ENCODE data around the gene EEF2KMT. TPM values are rescaled to one million over a fixed set of nuclear protein-coding genes. Genes with fewer than 3 reads are reported as not detected.
"Not testable (repeated sequence)": the region's sequence is repeated elsewhere in the genome, so short reads cannot be mapped to it uniquely, and the experiment has no call there.

Gene EEF2KMT
- total and polyA plus RNA-seq, 2 donors (not counting 1 experiment from before 2014, with no cell fraction given) = 5.4 to 7.9 TPM

GRCh38 chr16:5097061-5097469, 530 bp downstream of the EEF2KMT start:
- not testable (repeated sequence) for H3K9me3 ChIP-seq (ENCODE audit: control insufficient read depth, insufficient read depth, low read depth, low read length); H3K36me3 ChIP-seq (ENCODE audit: control insufficient read depth, insufficient read depth, low read length); H4K20me1 ChIP-seq (ENCODE audit: control insufficient read depth, extremely low read depth, insufficient read depth, low read length); H3K27me3 ChIP-seq (ENCODE audit: control insufficient read depth, insufficient read depth, low read length); H3K4me1 ChIP-seq (ENCODE audit: control insufficient read depth, extremely low read depth, insufficient read depth, low read length); H3K79me2 ChIP-seq (ENCODE audit: control insufficient read depth, insufficient read depth, low read length)
- peak overlapping the region; percentile 86 for H3K9ac ChIP-seq (ENCODE audit: insufficient read depth, low read length)
- H2AFZ ChIP-seq (ENCODE audit: low read length) = peak overlapping the region; percentile 82
- H3K4me2 ChIP-seq (ENCODE audit: extremely low read depth, insufficient read depth, low read length) = peak overlapping the region; percentile 95
- DNase-seq (ENCODE audit: low read depth in 2 of 2) = peak in 1 of 2 donors; percentile 17
- peak overlapping the region; percentile 79 for H3K27ac ChIP-seq (ENCODE audit: insufficient read depth, low read length)
- H3K4me3 ChIP-seq (replicated peaks in 1 of 4; ENCODE audit: control extremely low read depth in 1 of 4, insufficient read depth in 1 of 4, low read depth in 3 of 4, low read length in 4 of 4) = peak overlapping the region; percentile 49 to 70 (median 61)

GRCh38 chr16:5096437-5097060, 1.0 kb downstream of the EEF2KMT start:
- peak in 1 of 2 donors; percentile 15 for DNase-seq (ENCODE audit: low read depth in 2 of 2)
- not testable (repeated sequence) for H4K20me1 ChIP-seq (ENCODE audit: control insufficient read depth, extremely low read depth, insufficient read depth, low read length); H2AFZ ChIP-seq (ENCODE audit: low read length); H3K9me3 ChIP-seq (ENCODE audit: control insufficient read depth, insufficient read depth, low read depth, low read length); H3K79me2 ChIP-seq (ENCODE audit: control insufficient read depth, insufficient read depth, low read length); H3K36me3 ChIP-seq (ENCODE audit: control insufficient read depth, insufficient read depth, low read length); H3K27me3 ChIP-seq (ENCODE audit: control insufficient read depth, insufficient read depth, low read length); H3K4me1 ChIP-seq (ENCODE audit: control insufficient read depth, extremely low read depth, insufficient read depth, low read length)
- peak overlapping the region; percentile 49 to 70 (median 61) for H3K4me3 ChIP-seq (replicated peaks in 1 of 4; ENCODE audit: control extremely low read depth in 1 of 4, insufficient read depth in 1 of 4, low read depth in 3 of 4, low read length in 4 of 4)
- peak overlapping the region; percentile 79 for H3K27ac ChIP-seq (ENCODE audit: insufficient read depth, low read length)
- peak overlapping the region; percentile 86 for H3K9ac ChIP-seq (ENCODE audit: insufficient read depth, low read length)
- peak overlapping the region; percentile 95 for H3K4me2 ChIP-seq (ENCODE audit: extremely low read depth, insufficient read depth, low read length)

- not testable (repeated sequence) for H3K4me2 ChIP-seq (ENCODE audit: extremely low read depth, insufficient read depth, low read length); H3K27ac ChIP-seq (ENCODE audit: insufficient read depth, low read length); H2AFZ ChIP-seq (ENCODE audit: low read length); DNase-seq (ENCODE audit: low read depth in 2 of 2); H3K79me2 ChIP-seq (ENCODE audit: control insufficient read depth, insufficient read depth, low read length); H3K36me3 ChIP-seq (ENCODE audit: control insufficient read depth, insufficient read depth, low read length); H3K27me3 ChIP-seq (ENCODE audit: control insufficient read depth, insufficient read depth, low read length); H3K9ac ChIP-seq (ENCODE audit: insufficient read depth, low read length); H4K20me1 ChIP-seq (ENCODE audit: control insufficient read depth, extremely low read depth, insufficient read depth, low read length); H3K4me1 ChIP-seq (ENCODE audit: control insufficient read depth, extremely low read depth, insufficient read depth, low read length); H3K4me3 ChIP-seq (replicated peaks in 1 of 4; ENCODE audit: control extremely low read depth in 1 of 4, insufficient read depth in 1 of 4, low read depth in 3 of 4, low read length in 4 of 4); H3K9me3 ChIP-seq (ENCODE audit: control insufficient read depth, insufficient read depth, low read depth, low read length)
Measured at GRCh38 chr16:5095145-5095830, 2.3 kb downstream of the EEF2KMT start.

- not testable (repeated sequence) for H3K79me2 ChIP-seq (ENCODE audit: control insufficient read depth, insufficient read depth, low read length); H3K4me1 ChIP-seq (ENCODE audit: control insufficient read depth, extremely low read depth, insufficient read depth, low read length); DNase-seq (ENCODE audit: low read depth in 2 of 2); H3K4me2 ChIP-seq (ENCODE audit: extremely low read depth, insufficient read depth, low read length); H3K27me3 ChIP-seq (ENCODE audit: control insufficient read depth, insufficient read depth, low read length); H3K36me3 ChIP-seq (ENCODE audit: control insufficient read depth, insufficient read depth, low read length); H3K9ac ChIP-seq (ENCODE audit: insufficient read depth, low read length); H2AFZ ChIP-seq (ENCODE audit: low read length); H3K27ac ChIP-seq (ENCODE audit: insufficient read depth, low read length); H3K4me3 ChIP-seq (replicated peaks in 1 of 4; ENCODE audit: control extremely low read depth in 1 of 4, insufficient read depth in 1 of 4, low read depth in 3 of 4, low read length in 4 of 4); H3K9me3 ChIP-seq (ENCODE audit: control insufficient read depth, insufficient read depth, low read depth, low read length); H4K20me1 ChIP-seq (ENCODE audit: control insufficient read depth, extremely low read depth, insufficient read depth, low read length)
Measured at GRCh38 chr16:5093746-5094145, 3.8 kb downstream of the EEF2KMT start.

GRCh38 chr16:5093081-5093480, 4.5 kb downstream of the EEF2KMT start:
- H3K79me2 ChIP-seq (ENCODE audit: control insufficient read depth, insufficient read depth, low read length); H2AFZ ChIP-seq (ENCODE audit: low read length); H3K27ac ChIP-seq (ENCODE audit: insufficient read depth, low read length); H3K9ac ChIP-seq (ENCODE audit: insufficient read depth, low read length); H3K9me3 ChIP-seq (ENCODE audit: control insufficient read depth, insufficient read depth, low read depth, low read length); H4K20me1 ChIP-seq (ENCODE audit: control insufficient read depth, extremely low read depth, insufficient read depth, low read length); H3K36me3 ChIP-seq (ENCODE audit: control insufficient read depth, insufficient read depth, low read length); H3K27me3 ChIP-seq (ENCODE audit: control insufficient read depth, insufficient read depth, low read length); H3K4me1 ChIP-seq (ENCODE audit: control insufficient read depth, extremely low read depth, insufficient read depth, low read length); H3K4me2 ChIP-seq (ENCODE audit: extremely low read depth, insufficient read depth, low read length); H3K4me3 ChIP-seq (replicated peaks in 1 of 4; ENCODE audit: control extremely low read depth in 1 of 4, insufficient read depth in 1 of 4, low read depth in 3 of 4, low read length in 4 of 4); DNase-seq (ENCODE audit: low read depth in 2 of 2): not testable (repeated sequence)

- H3K9me3 ChIP-seq (ENCODE audit: control insufficient read depth, insufficient read depth, low read depth, low read length); H4K20me1 ChIP-seq (ENCODE audit: control insufficient read depth, extremely low read depth, insufficient read depth, low read length); H3K4me1 ChIP-seq (ENCODE audit: control insufficient read depth, extremely low read depth, insufficient read depth, low read length); H2AFZ ChIP-seq (ENCODE audit: low read length); H3K79me2 ChIP-seq (ENCODE audit: control insufficient read depth, insufficient read depth, low read length); H3K9ac ChIP-seq (ENCODE audit: insufficient read depth, low read length); H3K36me3 ChIP-seq (ENCODE audit: control insufficient read depth, insufficient read depth, low read length); H3K27ac ChIP-seq (ENCODE audit: insufficient read depth, low read length); H3K4me3 ChIP-seq (replicated peaks in 1 of 4; ENCODE audit: control extremely low read depth in 1 of 4, insufficient read depth in 1 of 4, low read depth in 3 of 4, low read length in 4 of 4); H3K27me3 ChIP-seq (ENCODE audit: control insufficient read depth, insufficient read depth, low read length); H3K4me2 ChIP-seq (ENCODE audit: extremely low read depth, insufficient read depth, low read length): not testable (repeated sequence)
- DNase-seq (ENCODE audit: low read depth in 2 of 2) = peak in 1 of 2 donors; percentile 6
Measured at GRCh38 chr16:5090592-5090991, 7.0 kb downstream of the EEF2KMT start.

Measured in fibroblast of lung (primary cell).